ENCODE data around the gene NTM. TPM values are rescaled to one million over a fixed set of nuclear protein-coding genes. Genes with fewer than 3 reads are reported as not detected.

NTM gene
- total and polyA plus RNA-seq, 7 donors, result 0.07 to 1.1 (median 0.22) TPM; not detected in 2

DNA sequence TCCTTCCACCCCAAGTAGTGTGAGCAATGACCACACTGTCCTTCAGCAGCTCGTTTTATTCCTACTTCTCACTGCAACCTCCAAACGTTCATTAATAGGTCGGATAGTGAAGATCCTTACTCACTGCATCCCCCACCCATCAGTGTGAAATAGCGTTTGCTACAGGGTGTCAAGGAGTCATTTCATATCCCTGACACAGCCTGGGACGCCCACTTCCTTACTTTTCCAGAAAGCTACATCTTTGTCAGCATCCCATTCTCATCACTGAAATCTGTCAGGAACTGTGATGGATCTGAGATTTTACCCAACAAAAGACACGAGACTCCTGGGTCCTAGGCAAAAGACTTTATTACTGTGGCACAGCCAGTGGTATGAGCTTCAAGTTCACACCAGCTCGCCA, 592.4 kb downstream of the NTM start:
- Histone ChIP-seq H3K4me1 (no peaks in the 10 kb centered on the region), H3K9me3 (no peaks in the 10 kb centered on the region), H3K4me3 (no peak overlapping the region), H3K27me3 (ENCODE audit: insufficient read depth in 3 of 3, low read length in 2 of 3) (no peaks in the 10 kb centered on the region), H3K27ac (no peak overlapping the region), H3K36me3 (ENCODE audit: insufficient read depth in 1 of 2, low read depth in 1 of 2) (no peaks in the 10 kb centered on the region)
- TF ChIP-seq CTCF (IDR thresholded peaks at IDR 0.05), result no peak
- intact Hi-C loops (cut with DNase I), result no loop called here
- 40 to 56% (median 44%) methylated on average over 7 of the region's 7 CpGs for WGBS, 3 donors
- no peak for ATAC-seq
- DNase-seq, result no peak

DNA sequence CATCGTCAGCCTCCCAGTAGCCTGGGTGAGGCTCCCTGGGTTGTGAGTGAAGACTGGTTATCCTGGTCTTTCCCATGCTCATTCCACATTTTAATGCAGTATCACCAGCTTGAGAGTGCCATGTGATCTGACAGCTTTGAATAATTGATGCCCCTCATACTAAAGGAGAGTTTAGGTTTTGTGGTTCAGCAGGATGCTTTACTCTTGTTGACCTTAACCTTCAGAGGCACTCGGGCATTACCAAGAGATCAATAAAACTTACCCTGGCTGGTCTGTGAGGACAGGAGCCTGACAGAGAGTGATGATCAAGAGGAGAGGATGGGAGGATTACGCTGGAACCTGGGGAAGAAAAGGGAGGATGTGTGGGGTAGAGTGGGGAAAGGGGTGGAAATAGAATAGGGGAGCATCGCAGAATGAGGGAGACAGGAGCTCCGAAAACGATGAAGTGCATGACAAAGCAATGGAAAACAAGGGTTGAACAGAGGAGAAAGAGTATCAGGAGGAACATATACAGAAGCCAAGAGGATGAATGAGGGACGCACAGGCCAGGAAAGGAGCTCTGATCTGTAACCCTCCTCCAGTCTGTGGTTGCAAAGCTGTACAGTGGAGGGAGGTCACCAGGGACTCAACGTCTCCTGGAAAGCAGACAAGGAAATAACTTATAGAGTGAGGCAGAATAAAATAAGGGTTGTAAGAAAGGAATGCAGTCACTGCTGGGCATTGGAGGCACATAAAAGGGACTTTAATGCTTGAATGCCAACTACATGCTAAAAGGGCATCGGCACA, 594.5 kb downstream of the NTM start:
- Histone ChIP-seq H3K4me1 (no peaks in the 10 kb centered on the region), H3K36me3 (ENCODE audit: insufficient read depth in 1 of 2, low read depth in 1 of 2) (no peaks in the 10 kb centered on the region), H3K4me3 (no peak overlapping the region), H3K27me3 (ENCODE audit: insufficient read depth in 3 of 3, low read length in 2 of 3) (no peaks in the 10 kb centered on the region), H3K27ac (no peak overlapping the region), H3K9me3 (no peaks in the 10 kb centered on the region)
- WGBS, 3 donors, result 79 to 85% (median 82%) methylated on average over 9 of the region's 9 CpGs
- intact Hi-C loops (cut with DNase I), result no loop called here
- no peak for ATAC-seq
- no peak for DNase-seq
- TF ChIP-seq CTCF (IDR thresholded peaks at IDR 0.05), result no peak

DNA sequence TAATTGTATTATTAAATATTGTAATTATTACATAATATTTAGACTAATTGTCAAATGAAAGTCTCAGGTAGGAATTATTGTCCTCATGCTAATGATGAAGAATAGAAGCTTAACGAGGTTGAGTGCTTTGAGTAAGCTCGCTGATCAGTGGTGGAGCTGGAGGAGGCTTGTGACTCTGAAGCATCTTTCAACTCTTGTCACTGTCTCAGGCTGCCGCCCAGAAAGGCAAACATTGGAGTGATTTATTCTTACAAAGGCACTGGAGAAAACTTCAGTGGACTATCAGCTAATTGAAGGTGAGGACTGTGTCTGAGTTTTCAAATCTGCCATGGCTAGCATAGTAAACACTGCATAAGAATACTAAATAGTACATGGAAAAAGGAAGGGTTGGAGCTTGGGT, 595.1 kb downstream of the NTM start:
- no peak for TF ChIP-seq CTCF (IDR thresholded peaks at IDR 0.05)
- ATAC-seq (no peak), DNase-seq (no peak)
- intact Hi-C loops (cut with DNase I), result no loop called here
- no peaks in the 10 kb centered on the region for H3K9me3 ChIP-seq
- H3K36me3 ChIP-seq (ENCODE audit: insufficient read depth in 1 of 2, low read depth in 1 of 2), result no peaks in the 10 kb centered on the region
- no peaks in the 10 kb centered on the region for H3K4me1 ChIP-seq
- no peak overlapping the region for H3K4me3 ChIP-seq
- no peaks in the 10 kb centered on the region for H3K27me3 ChIP-seq (ENCODE audit: insufficient read depth in 3 of 3, low read length in 2 of 3)
- 80 to 83% (median 82%) methylated on average over 3 of the region's 3 CpGs for WGBS, 3 donors
- no peak overlapping the region for H3K27ac ChIP-seq

DNA sequence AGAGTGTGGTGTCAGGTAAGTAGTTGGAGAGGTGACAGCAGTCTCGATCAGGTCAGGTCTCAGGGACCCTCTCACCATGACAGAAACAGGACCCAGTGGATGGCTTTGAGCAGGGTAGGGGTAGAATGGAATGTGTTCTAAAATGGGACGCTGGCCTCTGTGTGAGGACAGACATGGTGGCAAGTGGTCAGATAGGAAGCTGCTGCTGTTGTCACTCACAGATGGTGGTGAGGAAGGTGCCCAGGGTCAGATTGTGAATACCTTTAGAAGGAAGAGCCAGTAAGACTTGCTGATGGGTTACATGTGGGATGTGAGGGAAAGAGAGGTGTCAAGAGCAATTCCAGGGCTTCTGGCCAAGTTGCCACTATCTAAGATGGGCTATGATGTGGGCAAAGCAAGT, 596.3 kb downstream of the NTM start:
- ATAC-seq (no peak), DNase-seq (no peak)
- no peaks in the 10 kb centered on the region for H3K4me1 ChIP-seq
- 74 to 84% (median 80%) methylated on average over 2 of the region's 2 CpGs for WGBS, 3 donors
- no peaks in the 10 kb centered on the region for H3K36me3 ChIP-seq (ENCODE audit: insufficient read depth in 1 of 2, low read depth in 1 of 2)
- H3K27me3 ChIP-seq (ENCODE audit: insufficient read depth in 3 of 3, low read length in 2 of 3), result no peaks in the 10 kb centered on the region
- no peak overlapping the region for H3K27ac ChIP-seq
- no peak overlapping the region for H3K4me3 ChIP-seq
- no peaks in the 10 kb centered on the region for H3K9me3 ChIP-seq
- no peak for TF ChIP-seq CTCF (IDR thresholded peaks at IDR 0.05)
- intact Hi-C loops (cut with DNase I), result no loop called here

- Histone ChIP-seq H3K36me3 (ENCODE audit: insufficient read depth in 1 of 2, low read depth in 1 of 2) (no peaks in the 10 kb centered on the region), H3K27me3 (ENCODE audit: insufficient read depth in 3 of 3, low read length in 2 of 3) (no peaks in the 10 kb centered on the region), H3K9me3 (no peaks in the 10 kb centered on the region), H3K27ac (no peak overlapping the region), H3K4me3 (no peak overlapping the region), H3K4me1 (no peaks in the 10 kb centered on the region)
- TF ChIP-seq CTCF (IDR thresholded peaks at IDR 0.05), result no peak
- ATAC-seq (no peak), DNase-seq (no peak)
- 88 to 90% (median 89%) methylated on average over 2 of the region's 2 CpGs for WGBS, 3 donors
- intact Hi-C loops (cut with DNase I), result no loop called here
Observed at GRCh38 chr11:131969261-131969660, 598.8 kb downstream of the NTM start.

Data from psoas muscle (tissue), 8 donors.